ENCODE results near the gene C1QTNF3. TPM values are rescaled to one million over a fixed set of nuclear protein-coding genes. Genes with fewer than 3 reads are reported as not detected.

The C1QTNF3 gene
- polyA plus RNA-seq, 1 donor, result 50.5 TPM

DNA sequence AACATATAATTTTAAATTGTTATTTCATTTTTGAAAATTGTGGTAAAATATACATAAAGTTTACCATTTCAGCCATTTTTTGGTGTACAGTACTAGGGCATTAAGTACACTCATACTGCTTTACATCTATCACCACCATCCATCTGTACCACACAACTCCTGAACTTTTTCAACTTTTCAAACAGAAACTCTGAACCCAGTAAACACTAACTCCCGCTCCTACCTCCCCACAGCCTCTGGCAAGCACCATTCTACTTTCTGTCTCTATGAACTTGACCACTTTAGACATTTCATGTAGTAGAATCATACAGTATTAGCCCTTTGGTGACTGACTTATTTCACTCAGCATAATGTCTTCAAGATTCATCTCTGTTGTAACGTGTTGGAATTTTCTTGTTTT is 50.1 kb downstream of the C1QTNF3 start:
- no peak for DNase-seq

DNA sequence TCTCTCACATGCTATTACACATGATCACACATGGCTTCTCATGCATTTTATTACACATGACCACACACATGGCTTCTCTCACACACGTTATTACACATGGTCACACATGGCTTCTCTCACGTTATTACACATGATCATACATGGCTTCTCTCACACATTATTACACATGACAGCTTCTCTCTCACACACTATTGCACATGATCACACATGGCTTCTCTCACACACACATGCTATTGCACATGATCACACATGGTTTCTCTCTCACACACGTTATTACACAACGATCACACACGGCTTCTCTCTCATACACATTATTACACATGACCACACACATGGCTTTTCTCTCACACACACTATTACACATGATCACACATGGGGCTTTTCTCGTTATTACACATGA is 57.6 kb downstream of the C1QTNF3 start:
- no peak for DNase-seq

DNA sequence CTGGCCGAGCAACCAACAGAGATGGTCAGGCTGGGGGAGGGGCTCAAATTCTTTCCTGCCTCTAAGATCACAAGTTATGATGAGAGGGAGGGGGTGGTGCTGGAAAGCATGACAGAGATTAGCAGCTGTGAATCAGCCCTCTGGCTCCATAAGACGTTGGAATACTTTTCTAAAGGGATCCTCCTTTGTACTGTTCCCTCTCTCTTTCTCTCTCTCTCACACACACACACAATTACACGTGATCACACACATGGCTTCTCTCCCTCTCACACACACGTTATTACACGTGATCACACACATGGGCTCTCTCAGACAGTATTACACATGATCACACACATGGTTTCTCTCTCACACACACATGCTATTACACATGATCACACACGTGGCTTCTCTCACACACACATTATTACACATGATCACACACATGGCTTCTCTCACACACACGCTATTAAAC is 58.3 kb downstream of the C1QTNF3 start, which contains the start of gene SLC45A2:
Gene SLC45A2, minus strand, starts transcription at position 23 of the 454 bp plus-strand sequence. CDS start 110 bp downstream, outside the sequence.
- DNase-seq, result no peak

DNA sequence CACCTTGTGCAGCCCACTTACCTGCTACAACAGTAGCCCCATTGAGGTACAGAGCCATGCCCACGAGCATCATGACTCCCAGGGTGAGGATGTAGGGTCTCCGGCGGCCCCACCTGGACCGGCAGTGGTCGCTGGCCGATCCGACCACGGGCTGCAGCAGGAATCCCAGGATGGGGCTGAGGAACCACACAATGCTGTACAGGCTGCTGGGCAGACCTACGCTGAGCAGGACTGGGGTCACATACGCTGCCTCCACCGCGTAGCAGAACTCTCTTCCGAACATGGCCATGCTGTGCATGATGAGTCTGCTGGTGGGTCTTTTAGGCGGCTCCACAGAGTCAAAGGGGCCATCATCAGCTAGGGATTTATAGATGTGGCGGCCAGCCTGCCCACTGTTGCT is 58.8 kb downstream of the C1QTNF3 start:
- no peak for DNase-seq

DNA sequence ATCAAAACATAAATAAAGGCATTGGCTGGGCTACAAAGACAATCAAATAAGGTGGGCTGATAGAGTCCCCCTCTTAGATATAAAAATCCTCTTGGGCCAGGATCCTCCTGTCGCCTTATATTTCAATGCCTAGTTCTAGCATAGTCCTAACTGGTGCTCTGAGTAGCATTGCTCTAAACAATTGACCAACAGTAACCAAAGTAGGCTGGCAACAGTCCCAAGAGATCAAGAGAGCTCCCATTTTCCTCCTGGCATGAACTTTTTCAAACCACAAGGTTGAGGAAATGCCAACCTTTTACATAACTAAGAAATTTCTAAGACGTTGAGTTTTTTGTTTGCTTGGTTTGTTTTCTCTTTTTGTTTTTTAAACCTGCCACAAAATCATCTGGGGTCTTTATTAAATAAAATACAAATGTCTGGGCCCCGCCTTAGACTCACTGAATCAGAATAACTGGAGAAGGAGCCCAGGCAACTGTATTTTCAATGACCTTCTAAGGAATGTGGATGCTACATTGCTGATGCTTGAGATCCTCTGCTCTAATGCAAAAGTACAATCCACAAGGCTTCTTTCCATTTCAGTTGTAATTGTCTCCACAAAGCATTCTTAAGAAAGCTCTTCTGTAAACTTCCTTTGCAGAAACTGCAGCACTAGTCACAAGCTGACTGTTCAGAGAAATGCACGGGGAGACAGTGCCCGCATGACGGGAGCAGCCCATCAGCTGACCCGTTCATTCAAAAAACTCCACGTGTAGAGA is 61.4 kb downstream of the C1QTNF3 start:
- no peak for DNase-seq

DNA sequence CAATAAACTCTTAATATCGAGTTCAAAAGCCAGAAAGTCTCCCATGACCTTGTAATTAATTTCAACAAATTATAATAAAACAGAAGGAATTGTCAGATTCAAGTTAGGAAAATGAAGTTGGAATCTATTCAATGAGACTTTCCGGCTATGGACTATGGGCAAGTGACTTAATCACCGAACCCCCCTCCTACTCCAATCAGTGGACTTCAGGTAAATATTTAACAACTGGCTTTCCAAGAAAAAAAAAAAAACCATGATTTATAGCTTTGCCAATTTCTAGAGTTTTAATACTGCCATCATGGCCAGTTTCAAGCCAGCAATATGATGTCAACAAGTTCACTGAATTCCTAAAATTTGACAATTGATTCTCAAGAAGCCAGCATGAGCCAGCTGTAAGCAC is 63.0 kb downstream of the C1QTNF3 start:
- DNase-seq, result no peak

DNA sequence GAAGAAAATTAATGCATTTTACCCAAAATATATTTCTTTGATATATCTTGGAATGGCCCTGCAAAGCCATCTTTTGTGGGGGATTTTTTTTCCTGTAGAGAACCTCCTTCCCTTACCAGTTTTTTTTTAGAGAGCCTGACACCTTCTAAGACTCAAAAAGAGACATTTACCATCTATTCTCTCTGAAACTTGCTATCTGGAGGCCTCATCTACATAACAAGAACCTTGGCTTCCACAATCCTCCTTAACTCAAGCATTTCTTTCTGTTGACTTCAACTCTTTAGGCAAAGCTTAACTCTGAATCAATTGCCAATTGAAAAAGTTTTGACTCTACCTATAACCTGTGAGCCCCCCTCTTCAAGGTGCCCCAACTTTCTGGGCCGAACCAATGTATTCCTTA is 64.7 kb downstream of the C1QTNF3 start:
- no peak for DNase-seq

DNA sequence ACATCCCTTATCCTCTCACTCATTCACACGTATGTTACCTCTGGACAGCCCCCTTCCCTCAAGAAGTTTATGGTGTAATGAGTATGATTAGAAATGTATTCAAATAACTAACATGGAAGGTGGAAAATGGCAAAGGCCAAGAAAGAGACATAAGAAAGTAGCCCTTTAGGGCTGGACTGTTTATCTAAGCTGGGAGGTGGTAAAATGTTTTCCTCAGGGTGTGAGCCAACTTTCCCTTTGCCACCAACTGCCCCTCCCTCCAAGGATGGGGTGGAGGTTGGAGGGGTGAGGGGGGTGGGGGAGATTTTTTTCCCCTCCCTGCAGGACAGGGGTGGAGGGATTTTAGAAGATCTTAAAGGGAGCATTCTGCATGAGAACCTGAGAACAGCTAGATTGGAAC is 66.7 kb downstream of the C1QTNF3 start:
- DNase-seq, result no peak

DNA sequence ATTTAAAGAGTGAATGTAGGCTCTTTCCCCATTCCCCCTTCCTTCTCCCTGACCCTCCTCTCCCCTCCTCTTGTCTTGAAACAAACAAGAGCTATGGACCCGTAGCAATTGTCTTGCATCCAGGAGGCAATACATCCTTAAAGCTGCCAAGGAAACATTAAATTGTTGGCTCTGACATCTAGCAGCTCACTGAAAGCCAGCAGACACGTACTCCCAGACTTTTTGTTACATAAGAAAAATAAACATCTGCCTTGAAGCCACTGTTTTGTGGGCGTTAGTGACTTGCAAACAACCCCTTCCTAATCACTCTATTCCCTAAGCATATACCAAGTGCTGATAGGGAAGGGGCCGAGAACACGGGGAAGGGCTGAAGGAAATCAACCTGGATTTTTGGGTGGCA is 67.2 kb downstream of the C1QTNF3 start:
- DNase-seq, result peak; percentile 64

DNA sequence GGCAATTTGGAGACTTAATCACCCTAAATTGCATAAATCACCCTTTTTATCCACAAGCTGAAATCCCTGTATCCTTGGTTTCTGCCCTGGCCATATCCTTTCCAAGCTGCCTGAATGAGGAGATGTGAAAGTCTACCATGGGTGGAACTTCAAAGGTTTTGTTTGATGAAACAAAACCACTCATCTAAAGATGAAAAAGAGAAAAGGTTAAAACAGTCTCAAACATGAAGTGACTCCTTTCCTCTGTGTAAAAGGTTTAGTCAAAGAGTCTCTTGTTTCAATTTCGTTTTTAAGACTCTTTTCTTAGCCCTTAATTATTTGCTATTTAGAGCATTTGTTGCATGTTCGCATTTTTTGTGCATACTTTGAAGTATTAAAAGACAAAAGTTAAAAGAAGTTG is 69.7 kb downstream of the C1QTNF3 start:
- DNase-seq, result no peak

DNA sequence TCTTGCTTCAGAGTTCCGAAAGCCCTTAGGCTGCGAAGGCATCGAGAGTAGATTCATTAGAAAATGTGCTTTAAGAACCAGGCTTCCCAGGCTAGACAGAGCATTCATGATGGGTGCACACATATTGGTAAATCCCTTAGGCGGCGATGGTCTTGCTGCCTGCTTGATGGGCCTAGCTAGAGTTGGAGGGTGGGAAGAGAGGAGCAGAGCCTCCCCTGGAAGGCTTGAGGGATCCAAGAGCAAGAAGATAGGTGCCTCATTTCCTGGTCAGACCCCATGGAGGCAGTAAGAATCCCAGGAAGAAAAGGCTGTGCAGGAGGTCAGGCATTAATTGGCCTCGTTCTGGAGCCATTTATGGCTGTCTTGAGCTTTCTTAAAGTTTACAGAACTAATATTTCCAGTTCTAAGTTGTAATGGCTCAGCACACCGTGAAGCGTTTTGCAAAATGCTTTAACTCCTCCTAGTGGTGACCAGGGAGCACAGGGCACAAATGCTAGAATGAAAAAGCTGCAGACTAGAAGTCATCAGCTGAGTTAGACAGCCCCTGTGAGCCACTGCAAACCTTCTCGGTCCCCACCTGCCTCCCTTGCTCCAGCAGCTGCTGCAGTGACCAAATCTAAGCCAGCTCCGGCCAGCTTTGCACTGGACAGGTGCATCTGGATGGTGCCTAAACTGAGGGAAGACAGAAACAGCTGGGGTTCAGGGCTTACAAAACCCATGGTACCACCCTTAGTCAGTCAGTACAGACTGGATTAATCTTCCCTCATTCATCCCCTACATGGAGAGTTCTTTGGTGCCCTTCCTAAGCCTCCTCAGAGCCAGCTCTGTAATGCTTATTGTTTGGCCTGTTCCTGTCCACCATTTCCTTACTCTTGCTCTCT is 73.2 kb downstream of the C1QTNF3 start:
- DNase-seq, result peak; percentile 48

DNA sequence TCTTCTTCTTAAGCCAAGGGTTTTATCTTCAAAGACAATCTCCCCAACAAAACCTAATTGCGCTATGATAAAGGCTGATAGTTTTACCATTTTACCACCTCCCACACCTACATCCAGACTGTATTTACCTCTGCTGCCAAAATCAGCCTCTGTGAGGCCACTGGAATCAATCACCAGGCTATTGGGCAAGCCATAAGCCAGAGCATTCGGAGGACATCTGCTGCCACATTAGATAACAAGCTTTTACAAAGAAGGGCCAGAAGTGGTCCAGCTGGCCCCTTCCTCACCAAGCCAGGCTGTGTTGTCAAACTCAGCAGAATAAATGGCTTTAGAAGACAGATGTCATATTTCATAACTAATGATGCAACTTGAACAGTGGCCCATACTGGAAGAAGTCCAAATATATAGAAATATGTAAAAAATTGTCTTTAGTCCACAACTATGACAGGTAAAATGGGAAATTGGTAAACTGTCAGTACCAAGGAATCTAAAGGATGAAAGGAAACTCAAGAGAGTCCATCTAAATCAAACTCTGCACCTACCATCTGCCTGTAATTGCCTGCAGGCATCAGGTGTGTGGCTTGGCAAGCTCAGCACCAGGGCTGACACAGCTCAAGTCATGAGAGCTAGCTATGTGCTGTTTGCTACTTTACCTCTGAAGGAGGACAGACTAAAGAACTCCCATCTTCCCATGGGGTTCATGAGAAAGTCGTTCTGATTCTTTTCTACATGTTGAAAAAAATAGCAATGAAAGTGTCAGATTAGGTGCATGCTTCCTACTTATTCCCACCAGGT is 74.6 kb downstream of the C1QTNF3 start:
- no peak for DNase-seq

Other genes with a start within 250 kb of the C1QTNF3 start
- gene ADAMTS12, start 151.2 kb downstream of the C1QTNF3 start, polyA plus RNA-seq (ENCODE audit: insufficient read length), result 18.2 TPM
- not detected for gene RXFP3, start 106.8 kb downstream of the C1QTNF3 start, polyA plus RNA-seq (ENCODE audit: insufficient read length)
- gene SLC45A2, start 58.5 kb downstream of the C1QTNF3 start, polyA plus RNA-seq (ENCODE audit: insufficient read length), result 0.65 TPM
- 9.5 TPM for gene AMACR, start 35.2 kb downstream of the C1QTNF3 start, polyA plus RNA-seq (ENCODE audit: insufficient read length)